ENCODE measurements around the gene SLC6A15.

SLC6A15 gene

GRCh38 chr12:84911271-84912197 lies 1.1 kb downstream of the SLC6A15 start:
- peak overlapping the region; percentile 52 for H3K4me3 ChIP-seq (ENCODE audit: control insufficient read depth, low read depth, low read length)
- TF ChIP-seq, protein P1, sequence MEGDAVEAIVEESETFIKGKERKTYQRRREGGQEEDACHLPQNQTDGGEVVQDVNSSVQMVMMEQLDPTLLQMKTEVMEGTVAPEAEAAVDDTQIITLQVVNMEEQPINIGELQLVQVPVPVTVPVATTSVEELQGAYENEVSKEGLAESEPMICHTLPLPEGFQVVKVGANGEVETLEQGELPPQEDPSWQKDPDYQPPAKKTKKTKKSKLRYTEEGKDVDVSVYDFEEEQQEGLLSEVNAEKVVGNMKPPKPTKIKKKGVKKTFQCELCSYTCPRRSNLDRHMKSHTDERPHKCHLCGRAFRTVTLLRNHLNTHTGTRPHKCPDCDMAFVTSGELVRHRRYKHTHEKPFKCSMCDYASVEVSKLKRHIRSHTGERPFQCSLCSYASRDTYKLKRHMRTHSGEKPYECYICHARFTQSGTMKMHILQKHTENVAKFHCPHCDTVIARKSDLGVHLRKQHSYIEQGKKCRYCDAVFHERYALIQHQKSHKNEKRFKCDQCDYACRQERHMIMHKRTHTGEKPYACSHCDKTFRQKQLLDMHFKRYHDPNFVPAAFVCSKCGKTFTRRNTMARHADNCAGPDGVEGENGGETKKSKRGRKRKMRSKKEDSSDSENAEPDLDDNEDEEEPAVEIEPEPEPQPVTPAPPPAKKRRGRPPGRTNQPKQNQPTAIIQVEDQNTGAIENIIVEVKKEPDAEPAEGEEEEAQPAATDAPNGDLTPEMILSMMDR (IDR thresholded peaks at IDR 0.05; ENCODE audit: control insufficient read depth, insufficient read depth, low read depth, low read length, missing control alignments) = no peak
- DNase-seq (ENCODE audit: low read depth) = no peak

GRCh38 chr12:84910549-84911241 lies 1.9 kb downstream of the SLC6A15 start:
- no peak for DNase-seq (ENCODE audit: low read depth)
- peak overlapping the region; percentile 52 for H3K4me3 ChIP-seq (ENCODE audit: control insufficient read depth, low read depth, low read length)
- TF ChIP-seq, protein P1 (IDR thresholded peaks at IDR 0.05; ENCODE audit: control insufficient read depth, insufficient read depth, low read depth, low read length, missing control alignments) = no peak

DNA sequence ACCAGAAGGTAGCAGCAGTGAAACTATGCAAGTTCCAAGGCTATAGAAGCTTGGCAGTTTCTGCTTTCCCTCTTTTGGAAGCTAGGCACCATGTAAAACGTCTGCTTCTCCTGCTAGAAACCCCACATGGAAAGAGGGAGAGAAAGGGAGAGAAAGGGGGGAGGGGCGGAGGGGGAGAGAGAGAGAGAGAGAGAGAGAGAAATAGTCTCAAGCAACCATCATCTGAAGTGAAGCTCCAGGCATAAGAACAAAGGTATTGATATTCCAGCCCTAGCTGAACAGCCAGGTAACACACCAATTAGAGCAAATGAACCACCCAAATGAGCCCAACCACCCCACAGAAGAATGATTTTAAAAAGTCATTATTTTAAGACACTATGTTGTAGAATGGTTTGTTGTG lies 8.5 kb downstream of the SLC6A15 start:
- H3K4me3 ChIP-seq (ENCODE audit: control insufficient read depth, low read depth, low read length) = no peak overlapping the region
- TF ChIP-seq, protein P1 (IDR thresholded peaks at IDR 0.05; ENCODE audit: control insufficient read depth, insufficient read depth, low read depth, low read length, missing control alignments) = no peak
- no peak for DNase-seq (ENCODE audit: low read depth)

DNA sequence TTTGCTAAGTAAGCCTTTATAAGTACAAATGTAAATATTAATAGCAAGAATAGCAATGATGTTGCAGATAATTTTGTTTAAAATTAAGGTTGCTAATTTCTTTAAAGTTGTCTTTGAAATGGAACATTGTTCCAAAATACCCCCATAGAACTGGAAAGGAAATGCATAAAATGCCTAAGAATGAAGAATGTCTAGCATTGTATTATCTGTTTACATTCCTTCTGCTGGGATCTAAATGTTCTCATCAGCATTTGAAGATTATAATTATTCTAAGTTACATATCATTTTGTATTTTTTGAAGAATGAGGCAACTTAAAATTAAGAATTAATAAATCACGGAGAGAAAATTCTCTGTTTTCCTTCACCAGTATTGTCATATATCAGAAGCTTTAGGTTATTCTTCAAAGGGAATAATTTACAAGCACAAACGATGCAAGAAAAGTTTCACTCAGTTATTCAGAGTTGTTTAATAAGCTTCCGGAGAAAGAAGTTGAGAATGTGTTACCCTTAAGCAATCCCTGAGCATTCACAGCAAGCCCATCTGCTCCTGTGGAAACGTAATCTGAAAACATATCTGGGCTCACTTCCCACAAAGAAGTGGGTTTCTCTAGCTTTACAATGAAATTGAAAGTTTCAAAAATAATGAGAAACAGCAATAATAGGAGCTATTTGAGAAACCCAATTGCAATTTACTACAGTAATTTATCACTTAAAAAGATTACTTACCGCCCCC lies 21.3 kb downstream of the SLC6A15 start:
- TF ChIP-seq, protein P1 (IDR thresholded peaks at IDR 0.05; ENCODE audit: control insufficient read depth, insufficient read depth, low read depth, low read length, missing control alignments) = no peak
- DNase-seq (ENCODE audit: low read depth) = no peak
- H3K4me3 ChIP-seq (ENCODE audit: control insufficient read depth, low read depth, low read length) = no peak overlapping the region

- H3K4me3 ChIP-seq (ENCODE audit: control insufficient read depth, low read depth, low read length) = no peak overlapping the region
- DNase-seq (ENCODE audit: low read depth) = no peak
- TF ChIP-seq, protein P1 (IDR thresholded peaks at IDR 0.05; ENCODE audit: control insufficient read depth, insufficient read depth, low read depth, low read length, missing control alignments) = no peak
Observed at GRCh38 chr12:84889818-84890217, 22.8 kb downstream of the SLC6A15 start.

DNA sequence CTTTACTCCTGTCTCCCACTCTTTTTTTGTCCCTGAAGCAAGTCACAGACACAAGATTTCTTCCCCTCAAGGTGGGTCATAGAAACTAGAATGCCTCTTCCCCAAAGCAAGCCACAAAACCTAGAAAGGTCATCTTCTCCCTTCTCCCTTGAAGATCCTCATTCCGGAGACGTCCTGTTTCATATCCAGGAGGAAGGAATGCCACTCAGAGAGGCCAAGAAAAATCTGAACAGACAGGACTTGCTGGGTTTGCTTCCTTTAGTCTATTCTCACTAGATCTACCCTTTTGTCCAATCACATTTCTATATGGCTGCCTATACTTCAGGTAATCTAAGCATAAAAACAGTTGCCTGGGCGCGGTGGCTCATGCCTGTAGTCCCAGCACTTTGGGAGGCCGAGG lies 23.7 kb downstream of the SLC6A15 start:
- DNase-seq (ENCODE audit: low read depth) = no peak
- TF ChIP-seq, protein P1 (IDR thresholded peaks at IDR 0.05; ENCODE audit: control insufficient read depth, insufficient read depth, low read depth, low read length, missing control alignments) = no peak

More for the DNA sequence above, 23.7 kb downstream of the SLC6A15 start:
- H3K4me3 ChIP-seq (ENCODE audit: control insufficient read depth, low read depth, low read length) = no peak overlapping the region
